ENCODE data around the gene ZSWIM8.
"Not testable (repeated sequence)": the region's sequence is repeated elsewhere in the genome, so short reads cannot be mapped to it uniquely, and the experiment has no call there.

Gene ZSWIM8, protein sequence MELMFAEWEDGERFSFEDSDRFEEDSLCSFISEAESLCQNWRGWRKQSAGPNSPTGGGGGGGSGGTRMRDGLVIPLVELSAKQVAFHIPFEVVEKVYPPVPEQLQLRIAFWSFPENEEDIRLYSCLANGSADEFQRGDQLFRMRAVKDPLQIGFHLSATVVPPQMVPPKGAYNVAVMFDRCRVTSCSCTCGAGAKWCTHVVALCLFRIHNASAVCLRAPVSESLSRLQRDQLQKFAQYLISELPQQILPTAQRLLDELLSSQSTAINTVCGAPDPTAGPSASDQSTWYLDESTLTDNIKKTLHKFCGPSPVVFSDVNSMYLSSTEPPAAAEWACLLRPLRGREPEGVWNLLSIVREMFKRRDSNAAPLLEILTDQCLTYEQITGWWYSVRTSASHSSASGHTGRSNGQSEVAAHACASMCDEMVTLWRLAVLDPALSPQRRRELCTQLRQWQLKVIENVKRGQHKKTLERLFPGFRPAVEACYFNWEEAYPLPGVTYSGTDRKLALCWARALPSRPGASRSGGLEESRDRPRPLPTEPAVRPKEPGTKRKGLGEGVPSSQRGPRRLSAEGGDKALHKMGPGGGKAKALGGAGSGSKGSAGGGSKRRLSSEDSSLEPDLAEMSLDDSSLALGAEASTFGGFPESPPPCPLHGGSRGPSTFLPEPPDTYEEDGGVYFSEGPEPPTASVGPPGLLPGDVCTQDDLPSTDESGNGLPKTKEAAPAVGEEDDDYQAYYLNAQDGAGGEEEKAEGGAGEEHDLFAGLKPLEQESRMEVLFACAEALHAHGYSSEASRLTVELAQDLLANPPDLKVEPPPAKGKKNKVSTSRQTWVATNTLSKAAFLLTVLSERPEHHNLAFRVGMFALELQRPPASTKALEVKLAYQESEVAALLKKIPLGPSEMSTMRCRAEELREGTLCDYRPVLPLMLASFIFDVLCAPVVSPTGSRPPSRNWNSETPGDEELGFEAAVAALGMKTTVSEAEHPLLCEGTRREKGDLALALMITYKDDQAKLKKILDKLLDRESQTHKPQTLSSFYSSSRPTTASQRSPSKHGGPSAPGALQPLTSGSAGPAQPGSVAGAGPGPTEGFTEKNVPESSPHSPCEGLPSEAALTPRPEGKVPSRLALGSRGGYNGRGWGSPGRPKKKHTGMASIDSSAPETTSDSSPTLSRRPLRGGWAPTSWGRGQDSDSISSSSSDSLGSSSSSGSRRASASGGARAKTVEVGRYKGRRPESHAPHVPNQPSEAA (N-terminal part only)

GRCh38 chr10:73785211-73785720 is at the start of gene ZSWIM8:
Gene ZSWIM8, plus strand, starts transcription at chr10:73785606. Its CDS starts 273 bp downstream, at chr10:73785879.
- peak; percentile 95 for DNase-seq

GRCh38 chr10:73740501-73741254 is 44.7 kb upstream of the ZSWIM8 start:
- DNase-seq = not testable (repeated sequence)

DNA sequence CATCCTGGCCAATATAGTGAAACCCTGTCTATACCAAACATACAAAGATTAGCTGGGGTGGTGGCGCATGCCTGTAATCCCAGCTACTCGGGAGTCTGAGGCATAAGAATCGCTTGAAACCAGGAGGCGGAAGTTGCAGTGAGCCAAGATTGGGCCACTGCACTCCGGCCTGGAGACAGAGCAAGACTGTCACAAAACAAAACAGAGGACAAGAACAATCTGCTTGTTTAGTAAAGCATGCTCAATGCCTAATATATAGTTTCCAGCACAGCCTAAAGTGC is 43.0 kb upstream of the ZSWIM8 start:
- DNase-seq = no peak

DNA sequence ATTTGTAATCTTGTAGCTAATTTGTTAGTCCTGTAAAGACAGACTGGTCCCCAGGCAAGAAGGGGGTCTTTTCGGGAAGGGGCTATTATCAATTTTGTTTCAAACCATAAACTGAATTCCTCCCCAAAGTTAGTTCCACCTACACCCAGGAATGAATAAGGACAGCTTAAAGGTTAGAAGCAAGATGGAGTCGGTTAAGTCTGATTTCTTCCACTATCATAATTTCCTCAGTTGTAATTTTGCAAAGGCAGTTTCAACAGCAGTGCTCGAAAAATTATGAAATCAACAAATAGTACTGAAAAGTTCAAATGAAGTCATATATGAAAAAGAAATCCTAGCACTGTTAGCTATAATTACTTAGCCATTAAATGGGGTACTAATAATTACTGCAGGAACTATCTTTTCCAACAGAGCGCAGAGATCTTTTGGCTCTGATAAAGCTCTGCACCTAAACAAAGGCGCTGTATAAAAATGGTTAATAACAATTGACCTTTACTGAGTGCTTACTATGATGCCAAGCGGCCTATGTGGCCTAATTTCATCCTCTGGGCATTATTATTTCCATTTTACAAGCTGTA is 42.0 kb upstream of the ZSWIM8 start:
- DNase-seq = no peak

DNA sequence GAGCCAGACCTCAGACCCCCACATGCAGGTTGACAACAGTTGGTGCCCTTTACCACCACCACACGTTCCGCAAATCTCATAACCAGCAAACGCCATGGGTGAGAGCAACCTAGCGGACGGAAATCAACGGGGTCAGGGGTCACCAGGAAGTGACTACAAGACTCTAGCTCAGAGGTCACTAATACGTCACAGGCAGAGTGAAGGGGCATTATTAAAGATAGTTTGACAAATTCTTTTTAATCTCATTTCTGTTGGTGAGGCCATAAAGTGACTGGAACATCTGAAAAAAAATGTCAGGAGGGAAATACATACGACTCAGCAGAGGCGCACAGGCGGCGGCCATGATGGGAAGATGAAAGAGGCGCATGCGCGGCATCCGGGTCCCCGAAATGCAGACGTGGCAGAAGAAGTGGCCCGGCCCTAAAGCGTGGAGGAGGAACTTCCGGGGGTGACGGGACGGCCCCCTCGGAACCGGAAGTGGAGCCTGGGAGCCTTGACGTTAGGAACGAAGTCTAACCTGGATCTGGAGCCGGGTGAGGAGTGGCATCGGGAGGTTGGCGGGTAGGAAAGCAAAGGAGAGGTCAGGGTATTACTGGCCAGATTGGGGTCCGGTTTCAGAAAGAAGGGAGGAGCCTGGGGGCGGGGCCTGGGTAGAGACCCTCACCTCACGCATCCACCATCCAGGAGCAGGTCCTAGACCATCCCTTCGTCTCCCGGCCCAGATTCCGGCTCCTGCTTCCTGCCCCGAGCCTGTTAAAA is 41.3 kb upstream of the ZSWIM8 start, which contains the start of gene SEC24C:
Gene SEC24C (plus strand): TSS at position 468 of the 759 bp plus-strand sequence. CDS start 2,461 bp downstream, outside the sequence.
- peak; percentile 95 for DNase-seq

- DNase-seq = peak; percentile 53
Observed at GRCh38 chr10:73744664-73744975, 40.8 kb upstream of the ZSWIM8 start.

DNA sequence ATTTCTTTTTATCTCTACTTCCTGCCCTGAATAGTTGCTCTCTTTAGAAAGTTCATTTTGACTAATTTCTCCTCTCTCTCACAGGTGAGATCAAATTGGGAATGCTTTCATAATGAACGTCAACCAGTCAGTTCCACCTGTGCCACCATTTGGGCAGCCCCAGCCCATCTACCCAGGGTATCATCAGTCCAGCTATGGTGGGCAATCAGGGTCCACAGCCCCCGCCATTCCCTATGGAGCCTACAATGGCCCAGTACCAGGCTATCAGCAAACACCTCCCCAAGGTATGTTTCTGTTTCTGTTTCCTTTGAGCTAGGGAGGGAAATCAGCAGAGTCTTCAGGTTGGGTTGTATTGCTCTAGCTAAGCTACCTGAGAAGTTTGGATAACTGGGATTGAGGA is 38.7 kb upstream of the ZSWIM8 start:
- no peak for DNase-seq

DNA sequence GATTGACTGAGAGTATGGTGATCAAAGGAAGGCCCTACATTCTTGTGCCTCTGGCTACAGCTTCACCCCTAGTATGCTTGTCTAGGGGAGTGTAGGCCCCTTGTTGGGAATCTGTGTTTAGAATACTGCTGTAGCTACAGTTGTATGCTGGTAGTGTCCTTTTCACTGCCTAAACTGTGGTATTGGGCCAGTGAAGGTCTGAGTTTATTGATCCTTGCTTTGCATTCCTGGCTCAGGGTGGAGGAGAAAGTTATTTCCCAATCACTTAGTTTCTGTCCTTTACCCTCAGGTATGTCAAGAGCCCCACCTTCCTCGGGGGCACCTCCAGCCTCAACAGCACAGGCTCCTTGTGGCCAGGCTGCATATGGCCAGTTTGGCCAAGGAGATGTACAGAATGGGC is 34.6 kb upstream of the ZSWIM8 start:
- no peak for DNase-seq

GRCh38 chr10:73756183-73756582 is 29.2 kb upstream of the ZSWIM8 start:
- no peak for DNase-seq

DNA sequence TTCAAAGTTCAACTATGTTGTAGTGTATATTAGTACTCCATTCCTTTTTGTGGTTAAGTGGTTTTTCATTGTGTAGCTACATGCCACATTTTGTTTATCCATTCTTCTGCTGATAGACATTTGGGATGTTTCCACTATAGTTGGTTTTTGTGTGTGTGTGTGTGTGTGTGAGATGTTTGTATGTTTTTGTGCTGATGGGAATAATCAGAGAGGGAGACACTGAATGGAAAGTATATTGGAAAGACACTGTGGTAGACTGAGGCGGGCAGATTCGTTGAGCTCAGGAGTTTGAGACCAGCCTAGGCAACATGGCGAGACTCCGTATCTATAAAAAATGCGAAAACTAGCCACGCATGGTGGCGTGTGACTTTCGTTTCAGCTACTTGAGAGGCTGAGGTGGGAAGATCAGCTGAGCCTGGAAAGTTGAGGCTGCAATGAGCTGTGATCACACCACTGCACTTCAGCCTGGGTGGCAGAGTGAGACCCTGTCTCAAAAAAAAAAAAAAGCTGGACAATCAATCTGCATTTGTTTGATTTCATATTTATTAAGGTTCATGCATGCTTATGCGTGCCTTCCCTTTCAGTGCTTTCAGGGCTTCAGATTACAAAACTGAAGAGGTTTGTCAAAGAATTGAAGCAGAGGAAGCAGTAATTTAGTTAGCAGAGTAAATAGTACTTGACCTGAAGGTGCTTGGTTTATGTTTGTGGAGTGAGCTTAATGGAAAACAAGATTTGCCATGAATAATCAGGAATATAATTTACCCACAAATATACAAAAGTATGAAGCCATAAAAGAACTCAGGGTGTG is 26.5 kb upstream of the ZSWIM8 start:
- no peak for DNase-seq

DNA sequence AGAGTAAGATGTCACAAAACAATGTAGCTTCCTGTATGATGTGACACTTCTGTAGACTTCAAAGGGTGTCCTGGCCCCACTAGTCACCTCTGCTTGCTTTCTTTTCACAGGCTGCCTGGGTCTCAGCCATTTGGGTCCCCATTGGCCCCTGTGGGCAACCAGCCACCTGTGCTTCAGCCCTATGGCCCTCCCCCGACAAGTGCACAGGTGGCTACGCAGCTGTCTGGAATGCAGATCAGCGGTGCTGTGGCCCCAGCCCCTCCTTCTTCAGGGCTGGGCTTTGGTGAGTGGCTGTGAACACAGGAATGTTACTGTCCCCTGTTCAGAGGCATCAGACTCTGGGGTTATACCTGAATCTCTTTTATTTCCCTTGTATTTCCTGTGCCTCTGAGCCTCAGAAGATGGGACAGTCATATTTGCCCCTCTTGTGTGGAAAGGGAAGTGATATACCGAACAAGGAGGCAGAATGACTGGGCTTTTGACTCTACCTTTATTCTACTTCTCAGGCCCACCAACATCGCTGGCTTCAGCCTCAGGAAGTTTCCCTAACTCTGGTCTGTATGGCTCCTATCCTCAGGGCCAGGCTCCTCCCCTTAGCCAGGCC is 25.8 kb upstream of the ZSWIM8 start:
- DNase-seq = no peak

GRCh38 chr10:73761781-73762180 is 23.6 kb upstream of the ZSWIM8 start:
- DNase-seq = no peak

GRCh38 chr10:73762915-73763314 is 22.5 kb upstream of the ZSWIM8 start:
- peak; percentile 39 for DNase-seq

DNA sequence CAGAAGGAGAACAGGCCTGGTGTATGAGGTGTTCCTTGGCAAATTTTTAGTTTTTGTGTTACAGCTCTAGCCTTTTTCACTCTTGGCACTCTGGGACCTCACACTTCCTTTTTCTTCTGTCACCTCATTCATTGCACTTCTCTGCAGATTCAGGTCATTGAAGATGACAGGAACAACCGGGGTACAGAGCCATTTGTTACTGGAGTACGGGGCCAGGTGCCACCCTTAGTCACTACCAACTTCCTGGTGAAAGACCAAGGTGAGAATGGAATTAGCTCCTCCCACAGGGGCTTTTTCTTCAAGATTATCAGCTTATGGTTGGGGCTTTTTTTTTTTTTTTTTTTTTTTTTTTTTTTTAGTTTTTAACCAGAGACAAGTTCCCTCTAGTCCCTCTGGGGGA is 22.1 kb upstream of the ZSWIM8 start:
- no peak for DNase-seq

DNA sequence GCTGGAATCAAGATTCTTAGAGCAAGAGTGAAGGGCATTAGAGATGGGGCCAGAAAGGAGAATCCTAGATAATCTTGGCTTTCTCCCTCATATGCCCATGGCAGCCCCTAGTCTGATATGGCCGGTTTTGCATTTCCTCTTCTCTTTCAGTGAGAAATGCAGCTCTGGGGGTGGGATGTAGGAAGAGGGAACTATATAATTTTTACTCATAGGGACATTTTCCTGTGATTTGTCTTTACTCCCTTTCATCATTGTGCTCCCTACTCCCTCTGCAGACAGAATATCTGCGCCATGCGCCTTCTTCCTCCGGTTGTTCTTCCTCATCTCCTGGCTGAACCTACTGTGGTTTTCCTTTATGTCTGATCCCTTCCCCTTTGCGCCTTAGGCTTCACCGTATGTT is 20.3 kb upstream of the ZSWIM8 start:
- no peak for DNase-seq

- DNase-seq = no peak
Observed at GRCh38 chr10:73768881-73769280, 16.5 kb upstream of the ZSWIM8 start.

GRCh38 chr10:73769396-73769795 is 16.0 kb upstream of the ZSWIM8 start:
- DNase-seq = no peak

DNA sequence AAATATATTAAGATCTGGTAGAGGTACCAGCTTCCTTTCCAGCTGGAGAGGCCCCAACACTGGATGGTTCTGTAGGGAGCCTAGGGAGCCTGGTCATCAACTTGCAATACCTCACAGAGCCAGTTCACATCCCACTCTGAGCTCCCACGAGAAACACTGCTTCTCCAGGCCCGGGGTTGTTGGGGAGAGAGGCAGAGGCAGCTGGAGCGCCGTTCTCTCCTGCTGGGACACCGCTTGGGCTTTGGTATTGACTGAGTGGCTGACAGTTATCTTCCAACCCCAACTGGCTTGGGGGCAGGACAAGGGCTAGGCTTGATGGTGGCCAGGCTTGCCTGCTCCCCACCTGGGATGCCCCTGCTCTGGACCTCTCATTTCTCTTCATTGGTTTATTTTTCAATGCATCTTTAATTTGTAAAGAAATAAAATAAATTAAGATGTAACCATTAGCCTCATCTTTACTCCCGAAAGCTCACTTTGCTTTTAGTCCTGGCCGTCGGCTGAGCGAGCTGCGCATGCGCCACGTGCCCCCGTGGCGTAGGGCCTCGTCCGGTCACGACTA is 13.6 kb upstream of the ZSWIM8 start:
- peak; percentile 7 for DNase-seq

Measured in HCEC 1CT (cell line).